GF-D8 (cell line): ENCODE data around the gene ZCCHC12.

Experiments
- DNase-seq: peaks from one replicate; lab custom pipeline; 2025; lab: John Stamatoyannopoulos, UW

The ZCCHC12 gene

GRCh38 chrX:118867251-118867650 lies 43.6 kb downstream of the ZCCHC12 start:
- no peak for DNase-seq

GRCh38 chrX:118872102-118872566 lies 48.5 kb downstream of the ZCCHC12 start:
- no peak for DNase-seq
